AG20443 (cell line): ENCODE measurements around the gene CHST9.
A peak's percentile ranks its signal among the peaks of the same experiment; 100 is the strongest.
"Not testable (repeated sequence)": the region's sequence is repeated elsewhere in the genome, so short reads cannot be mapped to it uniquely, and the experiment has no call there.

Experiments used
- DNase-seq: peaks from one replicate; pipeline ENCODE4 v3.0.0; 2012; ENCODE audit warnings: low spot score, mixed read lengths

The CHST9 gene

GRCh38 chr18:27171993-27172392 is 13.1 kb downstream of the CHST9 start:
- DNase-seq: no peak

GRCh38 chr18:27165412-27165811 is 19.7 kb downstream of the CHST9 start:
- no peak for DNase-seq

GRCh38 chr18:27164905-27165304 is 20.2 kb downstream of the CHST9 start:
- no peak for DNase-seq

- DNase-seq: not testable (repeated sequence)
These were observed 21.9 kb downstream of the CHST9 start for GRCh38 chr18:27163197-27163716.

GRCh38 chr18:27149240-27149639 is 35.9 kb downstream of the CHST9 start:
- not testable (repeated sequence) for DNase-seq

GRCh38 chr18:27144672-27145071 is 40.4 kb downstream of the CHST9 start:
- no peak for DNase-seq

- DNase-seq: no peak
These were observed 41.4 kb downstream of the CHST9 start for GRCh38 chr18:27143580-27144287.

- DNase-seq: no peak
These were observed 42.2 kb downstream of the CHST9 start for GRCh38 chr18:27142891-27143290.

- no peak for DNase-seq
These were observed 43.2 kb downstream of the CHST9 start for GRCh38 chr18:27141876-27142275.

GRCh38 chr18:27138079-27138478 is 47.0 kb downstream of the CHST9 start:
- no peak for DNase-seq

- peak; percentile 7 for DNase-seq
These were observed 48.9 kb downstream of the CHST9 start for GRCh38 chr18:27136208-27136535.

GRCh38 chr18:27135504-27136207 is 49.5 kb downstream of the CHST9 start:
- no peak for DNase-seq

GRCh38 chr18:27130065-27130630 is 55.0 kb downstream of the CHST9 start:
- no peak for DNase-seq

GRCh38 chr18:27124196-27124595 is 60.9 kb downstream of the CHST9 start:
- DNase-seq: no peak

GRCh38 chr18:27121108-27121507 is 64.0 kb downstream of the CHST9 start:
- DNase-seq: no peak

GRCh38 chr18:27120246-27120645 is 64.9 kb downstream of the CHST9 start:
- DNase-seq: no peak

GRCh38 chr18:27118973-27119372 is 66.1 kb downstream of the CHST9 start:
- no peak for DNase-seq

- DNase-seq: no peak
These were observed 70.3 kb downstream of the CHST9 start for GRCh38 chr18:27114842-27115241.

- DNase-seq: no peak
These were observed 71.8 kb downstream of the CHST9 start for GRCh38 chr18:27113358-27113757.

- DNase-seq: no peak
These were observed 74.8 kb downstream of the CHST9 start for GRCh38 chr18:27110319-27110718.

- no peak for DNase-seq
These were observed 75.7 kb downstream of the CHST9 start for GRCh38 chr18:27109451-27109850.

GRCh38 chr18:27108842-27109241 is 76.3 kb downstream of the CHST9 start:
- no peak for DNase-seq

- no peak for DNase-seq
These were observed 80.4 kb downstream of the CHST9 start for GRCh38 chr18:27104743-27105142.
